Activated CD4-positive, CD25-positive, alpha-beta regulatory T cell treated with anti-CD3 and anti-CD28 coated beads, Interleukin-2, amount 50 U/mL, for 72 hours (primary cell): ENCODE data around the gene RPGR.

Source experiments
- DNase-seq: peaks from one replicate; pipeline ENCODE4 v3.0.0; 2021

The RPGR gene

GRCh38 chrX:38326086-38326485 is 1.2 kb downstream of the RPGR start:
- DNase-seq: no peak

DNA sequence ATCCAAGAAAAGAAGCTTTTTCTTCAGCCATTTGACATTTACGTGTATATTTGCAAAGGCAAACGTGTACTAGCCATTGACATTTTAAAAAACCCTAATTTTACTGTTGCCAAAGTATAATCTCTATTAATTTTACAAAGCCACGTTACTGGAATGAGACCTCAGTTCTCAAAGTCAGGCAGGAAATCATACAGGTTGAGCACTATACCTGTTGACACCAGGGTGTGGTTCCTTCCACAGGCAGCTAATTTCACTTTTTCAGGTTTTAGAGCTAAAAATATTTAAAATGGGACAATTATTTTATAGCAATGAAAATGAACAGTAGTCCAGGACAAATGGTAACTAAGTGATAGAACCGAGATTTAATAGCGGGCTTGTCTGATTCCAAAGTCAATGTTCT is 6.5 kb downstream of the RPGR start:
- DNase-seq: no peak

GRCh38 chrX:38318606-38319005 is 8.7 kb downstream of the RPGR start:
- DNase-seq: no peak

DNA sequence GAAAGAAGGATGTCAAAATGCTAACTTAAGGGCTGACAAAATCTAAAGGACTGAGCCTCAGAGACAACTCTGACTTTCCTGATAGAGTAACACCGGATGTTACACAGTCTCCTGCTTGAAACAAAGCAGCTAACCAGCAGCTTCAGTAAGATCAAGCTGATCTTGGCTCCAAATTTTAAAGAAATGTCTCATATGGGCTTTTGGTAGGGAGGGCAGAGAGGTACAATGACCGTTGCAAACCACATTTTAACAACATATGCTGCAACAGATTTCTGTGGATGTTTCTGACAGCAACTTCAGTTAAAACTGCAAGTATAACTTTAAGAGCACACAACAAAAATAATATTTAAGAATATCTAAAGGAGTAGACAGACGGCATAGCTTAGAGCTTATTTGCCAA is 9.1 kb downstream of the RPGR start:
- no peak for DNase-seq

GRCh38 chrX:38315186-38315585 is 12.1 kb downstream of the RPGR start:
- DNase-seq: no peak

DNA sequence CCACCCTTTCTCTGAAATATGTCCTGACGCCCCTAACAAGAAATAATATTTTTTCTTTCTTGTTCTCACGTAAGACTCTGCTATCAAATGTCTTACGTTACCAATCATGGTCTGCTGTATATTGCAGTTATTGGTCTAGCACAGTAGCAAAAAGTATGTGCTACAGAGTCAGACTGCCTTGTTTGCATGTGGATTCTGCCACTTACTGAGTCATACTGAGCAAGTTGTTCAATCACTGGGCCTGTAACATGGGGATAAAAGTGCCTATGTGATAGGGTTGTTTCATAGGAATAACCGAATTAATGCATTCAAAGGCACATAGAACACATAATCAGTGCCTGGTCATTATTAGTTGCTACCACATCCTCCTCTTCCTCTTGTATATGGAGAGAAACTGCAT is 14.1 kb downstream of the RPGR start:
- DNase-seq: no peak

GRCh38 chrX:38312436-38312835 is 14.9 kb downstream of the RPGR start:
- no peak for DNase-seq

DNA sequence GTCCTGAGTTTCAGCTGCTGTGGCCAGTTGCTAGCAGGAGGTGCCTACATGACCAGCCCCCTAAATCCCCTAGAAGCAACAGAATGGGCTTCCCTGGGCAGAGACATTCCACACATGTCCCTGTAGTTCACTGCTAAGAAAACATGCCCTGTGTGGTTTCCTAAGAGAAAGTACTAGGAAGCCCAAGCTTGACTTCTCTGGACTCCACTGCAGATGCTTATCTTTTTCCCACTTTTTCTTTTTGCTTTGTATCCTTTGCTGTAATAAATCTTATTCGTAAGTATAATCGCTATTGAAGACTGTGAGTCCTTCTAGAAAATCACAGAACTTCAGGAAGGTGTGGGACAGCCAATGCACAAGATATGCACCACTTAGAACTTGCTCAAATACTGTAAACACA is 15.6 kb downstream of the RPGR start:
- DNase-seq: no peak

GRCh38 chrX:38305971-38306370 is 21.3 kb downstream of the RPGR start:
- DNase-seq: no peak

GRCh38 chrX:38304010-38304409 is 23.3 kb downstream of the RPGR start:
- no peak for DNase-seq

- no peak for DNase-seq
These were observed 33.6 kb downstream of the RPGR start for GRCh38 chrX:38293741-38294140.

DNA sequence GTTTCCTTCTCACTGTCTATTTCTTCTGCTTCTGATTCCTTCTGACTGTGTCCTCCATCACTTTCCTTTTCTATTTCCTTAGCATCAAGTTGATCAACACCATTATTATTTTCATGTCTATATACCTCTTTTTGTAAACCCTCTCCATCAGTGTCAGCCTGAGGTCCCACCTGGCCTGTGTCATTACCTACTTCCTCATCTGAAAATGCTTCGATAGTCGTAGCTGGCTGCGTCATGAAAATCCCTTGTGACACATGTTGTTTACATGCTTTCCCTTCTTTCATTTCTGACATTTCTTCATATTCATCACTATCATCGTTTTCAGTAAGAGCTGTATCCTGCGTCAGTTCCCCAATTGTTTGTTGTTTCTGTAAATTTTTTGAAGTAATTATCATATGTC is 39.6 kb downstream of the RPGR start:
- no peak for DNase-seq

DNA sequence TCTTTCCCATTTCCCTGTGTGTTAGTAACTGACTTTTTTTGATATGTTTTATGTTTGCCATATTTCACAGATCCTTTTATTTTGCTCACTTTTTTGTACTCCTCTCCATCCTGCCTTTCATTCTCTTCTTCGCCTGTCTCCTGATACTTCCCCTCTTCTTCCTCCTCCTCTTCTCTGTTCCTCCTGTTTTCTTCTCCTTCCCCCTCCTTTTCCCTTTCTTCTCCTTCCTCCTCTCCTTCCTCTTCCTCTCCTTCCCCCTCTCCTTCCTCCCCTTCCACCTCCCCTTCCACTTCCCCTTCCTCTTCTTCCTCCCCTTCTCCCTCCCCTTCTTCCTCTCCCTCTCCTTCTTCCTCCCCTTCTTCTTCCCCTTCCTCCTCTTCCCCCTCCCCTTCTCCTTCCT is 41.7 kb downstream of the RPGR start:
- DNase-seq: no peak

GRCh38 chrX:38282049-38282448 is 45.3 kb downstream of the RPGR start:
- DNase-seq: no peak

DNA sequence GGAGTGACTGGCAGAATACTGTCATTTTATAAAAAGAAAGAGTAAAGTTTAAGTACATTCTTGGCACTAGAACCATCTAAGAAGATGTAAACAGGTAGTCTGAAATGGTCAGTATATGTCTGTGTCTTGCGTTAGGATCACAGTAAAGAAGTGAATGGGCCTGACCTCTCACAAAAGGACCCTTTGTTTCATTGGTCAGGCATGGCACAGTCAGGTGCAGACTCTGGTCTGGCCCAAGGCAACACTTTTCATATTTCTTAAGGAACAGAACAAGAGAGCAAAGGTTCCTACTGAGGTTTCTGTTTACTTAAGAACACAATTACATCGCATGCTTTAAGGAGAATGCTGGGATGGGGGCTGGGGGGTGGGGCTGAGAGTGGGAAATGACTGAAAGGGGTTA is 48.1 kb downstream of the RPGR start:
- DNase-seq: no peak

DNA sequence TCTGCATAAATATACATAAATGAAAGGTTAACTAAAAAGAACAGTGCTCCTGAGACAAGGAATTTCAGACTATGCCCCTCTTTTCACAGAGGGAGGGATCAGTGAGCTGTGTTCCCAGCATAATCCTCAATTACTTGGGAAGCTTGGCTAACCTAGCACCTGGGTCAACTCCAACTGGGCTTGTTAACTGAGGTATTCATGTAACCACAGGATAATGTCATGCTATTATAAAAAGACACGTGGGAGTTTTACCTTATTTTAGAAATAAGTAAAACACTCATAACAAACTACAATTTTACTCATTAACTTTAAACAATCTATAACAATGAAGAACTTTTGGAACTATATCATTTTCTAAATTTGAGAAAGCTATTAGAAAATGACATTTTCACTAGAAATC is 48.6 kb downstream of the RPGR start:
- DNase-seq: no peak

- DNase-seq: no peak
These were observed 49.5 kb downstream of the RPGR start for GRCh38 chrX:38277802-38278201.

GRCh38 chrX:38277136-38277535 is 50.2 kb downstream of the RPGR start:
- DNase-seq: no peak

GRCh38 chrX:38276089-38276488 is 51.2 kb downstream of the RPGR start:
- DNase-seq: no peak

DNA sequence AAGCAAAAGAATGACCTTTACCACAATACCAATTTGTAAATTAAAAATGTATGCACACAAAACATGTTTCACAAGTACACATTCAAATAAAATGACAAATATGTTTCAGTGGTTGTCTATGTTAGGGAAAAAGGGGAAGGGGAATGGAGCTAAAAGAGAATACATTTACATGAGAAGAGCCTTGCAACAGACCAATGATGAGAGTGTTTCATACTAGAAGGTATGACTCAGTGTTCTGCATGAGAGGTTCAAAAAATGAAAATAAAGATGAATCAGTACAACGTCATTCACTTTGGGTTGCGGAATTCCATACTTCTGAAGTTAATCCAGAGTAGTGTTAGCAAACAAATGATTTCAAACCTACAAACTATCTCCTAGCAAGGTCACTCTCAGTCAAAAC is 51.7 kb downstream of the RPGR start:
- no peak for DNase-seq

- DNase-seq: no peak
These were observed 53.9 kb downstream of the RPGR start for GRCh38 chrX:38273453-38273852.

DNA sequence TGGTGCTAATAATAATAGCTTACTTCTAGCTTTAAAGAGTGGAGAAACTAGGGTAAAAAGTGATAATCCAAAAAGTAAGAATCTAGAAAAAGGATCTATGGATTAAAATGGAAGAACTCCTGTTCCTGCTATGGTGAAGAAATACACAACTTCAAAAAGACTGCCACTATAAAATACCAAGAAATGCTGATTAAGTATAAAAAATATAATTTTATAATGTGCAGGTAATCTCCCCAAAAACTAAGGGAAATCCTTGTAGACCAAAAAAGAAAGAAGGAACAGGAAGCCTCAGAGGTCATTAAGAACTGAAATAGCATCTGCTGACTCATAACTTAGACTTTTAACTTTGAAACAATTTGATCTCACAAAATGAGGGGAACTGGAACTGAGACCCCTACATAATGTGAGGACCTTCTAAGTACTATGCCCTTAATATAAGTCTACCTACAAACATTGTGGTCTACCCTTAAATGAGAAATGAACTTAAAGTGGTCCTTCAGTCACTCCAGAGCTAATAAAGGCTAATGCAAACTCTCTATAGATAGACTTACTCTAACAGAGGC is 56.1 kb downstream of the RPGR start:
- DNase-seq: no peak

DNA sequence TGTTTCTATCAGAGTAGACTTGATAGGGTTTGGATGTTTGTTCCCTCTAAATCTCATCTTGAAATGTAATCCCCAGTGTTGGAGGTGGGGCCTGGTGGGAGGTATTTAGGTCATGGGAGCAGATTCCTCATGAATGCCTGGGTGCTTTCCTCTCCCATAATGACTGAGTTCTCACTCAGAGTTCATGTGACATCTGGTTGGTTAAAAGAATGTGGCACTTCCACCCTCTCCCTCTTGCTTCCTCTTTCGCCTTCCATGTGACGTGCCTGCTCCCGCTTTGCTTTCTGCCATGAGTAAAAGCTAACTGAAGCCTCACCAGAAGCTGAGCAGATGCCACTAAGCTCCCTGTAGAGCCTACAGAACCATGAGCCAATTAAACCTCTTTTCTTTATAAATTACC is 59.3 kb downstream of the RPGR start:
- no peak for DNase-seq

DNA sequence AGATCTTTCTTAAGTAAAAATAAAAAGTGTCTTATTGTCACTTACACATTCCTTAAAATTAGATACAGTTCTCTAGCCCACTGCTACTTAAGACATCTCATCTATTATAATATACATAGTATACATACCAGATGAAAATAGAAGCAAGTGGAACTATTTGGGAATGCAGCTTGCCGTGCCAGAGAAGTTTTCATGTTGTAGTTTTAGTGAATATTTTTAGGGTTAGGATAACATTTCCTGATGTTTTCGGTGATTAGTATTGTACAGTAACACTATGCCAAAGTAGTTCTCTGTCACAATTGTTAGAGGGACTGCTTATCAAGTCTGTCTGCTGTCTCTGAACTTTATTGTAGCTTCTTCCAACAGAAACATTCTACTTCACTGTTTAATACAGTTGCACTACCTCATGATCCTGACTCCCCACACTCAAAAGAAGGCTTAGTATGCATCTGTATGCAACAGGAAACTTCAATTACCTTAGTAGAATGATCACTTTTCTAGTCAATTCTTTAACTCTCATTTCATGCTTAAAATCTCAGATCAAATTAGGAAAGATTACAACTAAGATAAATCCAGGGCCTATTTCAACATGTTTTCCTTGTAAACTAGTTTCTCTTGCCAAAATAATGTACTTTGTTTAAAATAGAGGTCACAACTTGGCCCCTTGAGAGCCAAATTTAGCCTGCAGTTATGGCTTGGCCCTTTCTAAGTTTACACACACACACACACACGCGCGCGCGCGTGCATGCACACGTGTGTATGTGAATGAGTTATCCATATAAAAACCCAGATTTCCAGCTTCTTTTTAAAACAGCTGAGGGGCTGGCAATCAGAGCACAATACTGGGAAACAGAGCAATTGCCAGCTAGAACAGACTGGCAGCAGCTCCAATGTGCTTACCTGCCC is 64.3 kb downstream of the RPGR start:
- DNase-seq: no peak

DNA sequence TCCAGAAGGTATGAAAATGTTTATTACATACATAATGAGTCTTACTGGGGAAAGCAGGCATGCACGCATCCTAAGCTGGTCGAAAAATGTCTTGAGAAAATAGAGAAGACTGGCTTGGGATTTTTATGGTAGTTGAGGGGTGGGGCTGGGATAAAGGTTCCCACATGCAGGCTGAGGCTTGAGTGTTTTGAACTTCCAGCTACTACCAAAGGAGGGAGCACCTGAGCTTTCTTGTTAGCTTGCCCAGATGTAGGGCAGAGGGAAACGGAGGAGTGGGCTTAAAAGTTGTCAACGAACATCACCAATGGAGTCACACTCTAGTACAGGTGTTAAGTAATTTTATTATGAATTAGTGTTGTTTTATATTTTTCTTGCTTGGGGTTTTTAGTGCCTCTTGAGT is 67.1 kb downstream of the RPGR start:
- DNase-seq: no peak
